Transverse colon (tissue), 4 donors: ENCODE data around the gene ANLN. TPM values are rescaled to one million over a fixed set of nuclear protein-coding genes. Genes with fewer than 3 reads are reported as not detected.

Experiments
- DNase-seq: peaks from one replicate; pipeline ENCODE4 v3.0.0-alpha.2; 2019
- H3K27ac ChIP-seq, 4 donors: fragments of 200-600 bp; sonication (generic); 2 replicates each; pipeline ENCODE4 v1.5.1; 2016 to 2018; ENCODE audit warnings: inconsistent platforms in 4 of 4
- H3K27me3 ChIP-seq: fragments of 200-600 bp; sonication (generic); 2 replicates; pipeline ENCODE4 v1.5.1; 2017; ENCODE audit warnings: inconsistent platforms
- H3K36me3 ChIP-seq, 4 donors: fragments of 200-600 bp; sonication (generic); 2 replicates each; pipeline ENCODE4 v1.5.1; 2017 to 2019; ENCODE audit warnings: inconsistent platforms in 4 of 4
- H3K4me1 ChIP-seq, 4 donors: fragments of 200-600 bp; sonication (generic); 2 replicates each; pipeline ENCODE4 v1.5.1; 2017 to 2020; ENCODE audit warnings: inconsistent platforms in 4 of 4
- H3K4me3 ChIP-seq, 4 donors: fragments of 200-600 bp; sonication (generic); 1 replicate in 1 of 4; 2 replicates in 3 of 4; pipeline versions ENCODE4 v1.5.1 to v1.6.1; 2017 to 2019; ENCODE audit warnings: inconsistent platforms in 4 of 4
- H3K9me3 ChIP-seq, 2 donors: fragments of 200-600 bp; sonication (generic); 2 replicates each; pipeline ENCODE4 v1.5.1; 2017 to 2019; ENCODE audit warnings: inconsistent platforms in 2 of 2
- EP300 ChIP-seq: sonication (generic); formaldehyde crosslinking; IDR thresholded peaks from one replicate; pipeline ENCODE4 v1.6.1; 2017; ENCODE audit warnings: antibody characterized with exemption, low read depth
- POLR2A ChIP-seq: fragments of 450-650 bp; IDR thresholded peaks from one replicate; pipeline ENCODE4 v1.6.1; 2016; ENCODE audit warnings: antibody characterized with exemption, mild to moderate bottlenecking, moderate library complexity
- POLR2AphosphoS5 ChIP-seq, 3 donors: sonication (generic); formaldehyde crosslinking; IDR thresholded peaks; one replicate each; pipeline ENCODE4 v1.6.1; 2016; ENCODE audit warnings: antibody characterized with exemption in 3 of 3
- WGBS, 2 donors: methylation state at CpG; one replicate each; pipeline ENCODE4 v1.1.5; 2018; ENCODE audit warnings: low coverage in 1 of 2; 5-methylcytosine and 5-hydroxymethylcytosine counted together
- in situ Hi-C, 4 donors: fragments of 200-750 bp; cut with MboI; loops; one replicate each; pipeline versions ENCODE4 v1.15.0 to v1.15.1; 2017; ENCODE audit warnings: low sequenced_read_pairs in 3 of 4, low pct_ligation_motif_present in 1 of 4, low pct_unique_long_range_greater_than_20kb in 1 of 4
- intact Hi-C: fragments of 100-400 bp; cut with DNase I; formaldehyde crosslinking; loops from one replicate; pipeline ENCODE4 v1.15.1; 2023; ENCODE audit warnings: low total_unique reads
- total RNA-seq, 4 donors: library from RNA; depleted of rRNA; stranded (reverse); fragments of >200 nt; gene quantifications; one replicate each; pipeline ENCODE4 v1.1.0, GENCODE V29; 2016
- TF ChIP-seq, protein P1 (sequence below), 5 experiments: fragments of 200-600 bp in 3 of 5; fragments of 450-650 bp in 2 of 5; sonication (generic) in 3 of 5; IDR thresholded peaks; 1 replicate in 2 of 5; 2 replicates in 3 of 5; pipeline ENCODE4 v1.5.1; 2016 to 2017; ENCODE audit warnings: antibody characterized with exemption in 5 of 5, inconsistent platforms in 3 of 5, mild to moderate bottlenecking in 2 of 5, moderate library complexity in 1 of 5

Gene ANLN
- total RNA-seq, 4 donors from 2014 or later, result 0.37 to 97.1 (median 5.7) TPM

DNA sequence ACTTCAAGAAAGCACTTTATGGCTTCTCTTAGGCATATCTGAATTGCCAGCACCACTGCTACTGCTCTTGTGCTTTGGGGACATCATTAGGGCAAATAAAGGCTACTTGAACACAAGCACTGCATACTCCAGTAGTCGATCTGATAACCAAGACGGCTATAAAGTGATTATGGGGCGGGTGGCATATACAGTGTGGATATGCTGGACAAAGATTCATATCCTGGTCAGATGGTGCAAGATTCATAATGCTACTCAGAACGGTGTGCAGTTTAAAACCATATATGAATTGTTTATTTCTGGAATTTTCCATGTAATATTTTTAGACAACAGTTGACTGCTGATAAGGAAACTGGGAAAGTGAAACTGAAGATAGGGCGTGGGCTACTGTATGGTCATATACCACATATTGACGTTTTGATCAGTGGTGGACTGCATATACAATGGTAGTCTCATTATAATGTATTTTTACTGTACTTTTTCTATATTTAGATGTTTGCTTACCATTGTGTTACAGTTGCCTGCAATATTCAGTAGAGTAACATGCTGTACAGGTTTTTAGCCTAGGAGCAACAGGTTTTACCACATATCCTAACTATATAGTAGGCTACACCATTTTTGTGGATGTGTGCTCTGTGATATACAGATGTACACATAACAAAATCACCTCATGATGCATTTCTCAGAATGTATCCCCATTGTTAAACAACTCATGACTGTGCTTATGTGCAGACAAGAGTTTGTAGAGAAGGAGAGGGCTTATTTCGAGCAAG lies 15.2 kb downstream of the ANLN start:
- H3K36me3 ChIP-seq, result no peaks in the 10 kb centered on the region
- H3K27ac ChIP-seq, result peak overlapping the region; percentile 3 to 46 (median 32)
- H3K27me3 ChIP-seq, result no peaks in the 10 kb centered on the region
- no peaks in the 10 kb centered on the region for H3K9me3 ChIP-seq
- TF ChIP-seq, protein P1, sequence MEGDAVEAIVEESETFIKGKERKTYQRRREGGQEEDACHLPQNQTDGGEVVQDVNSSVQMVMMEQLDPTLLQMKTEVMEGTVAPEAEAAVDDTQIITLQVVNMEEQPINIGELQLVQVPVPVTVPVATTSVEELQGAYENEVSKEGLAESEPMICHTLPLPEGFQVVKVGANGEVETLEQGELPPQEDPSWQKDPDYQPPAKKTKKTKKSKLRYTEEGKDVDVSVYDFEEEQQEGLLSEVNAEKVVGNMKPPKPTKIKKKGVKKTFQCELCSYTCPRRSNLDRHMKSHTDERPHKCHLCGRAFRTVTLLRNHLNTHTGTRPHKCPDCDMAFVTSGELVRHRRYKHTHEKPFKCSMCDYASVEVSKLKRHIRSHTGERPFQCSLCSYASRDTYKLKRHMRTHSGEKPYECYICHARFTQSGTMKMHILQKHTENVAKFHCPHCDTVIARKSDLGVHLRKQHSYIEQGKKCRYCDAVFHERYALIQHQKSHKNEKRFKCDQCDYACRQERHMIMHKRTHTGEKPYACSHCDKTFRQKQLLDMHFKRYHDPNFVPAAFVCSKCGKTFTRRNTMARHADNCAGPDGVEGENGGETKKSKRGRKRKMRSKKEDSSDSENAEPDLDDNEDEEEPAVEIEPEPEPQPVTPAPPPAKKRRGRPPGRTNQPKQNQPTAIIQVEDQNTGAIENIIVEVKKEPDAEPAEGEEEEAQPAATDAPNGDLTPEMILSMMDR (IDR thresholded peaks at IDR 0.05), result no peak
- TF ChIP-seq EP300 (no peak), POLR2A (no peak), POLR2AphosphoS5 (IDR thresholded peaks at IDR 0.05) (no peak)
- intact Hi-C loops, result no loop called here
- in situ Hi-C loops, result no loop called here
- WGBS, 2 donors, result 65 to 80% methylated on average over 5 to 7 of the region's 7 CpGs
- peak overlapping the region in 1 of 4 donors; percentile 8 for H3K4me3 ChIP-seq
- no peak for DNase-seq
- H3K4me1 ChIP-seq, result peaks cover 0 to 19% (median 2%) of the 10 kb centered on the region in 4 donors

GRCh38 chr7:36405409-36405803 lies 15.7 kb downstream of the ANLN start:
- intact Hi-C loops, result no loop called here
- no peaks in the 10 kb centered on the region for H3K27me3 ChIP-seq
- 97 to 100% methylated on average over 1 of the region's 1 CpG for WGBS, 2 donors
- DNase-seq, result no peak
- TF ChIP-seq EP300 (no peak), POLR2AphosphoS5 (IDR thresholded peaks at IDR 0.05) (no peak), POLR2A (no peak)
- TF ChIP-seq, protein P1 (IDR thresholded peaks at IDR 0.05), result no peak
- H3K27ac ChIP-seq, result peak overlapping the region; percentile 3 to 46 (median 32)
- no peaks in the 10 kb centered on the region for H3K9me3 ChIP-seq
- peaks cover 0 to 19% (median 2%) of the 10 kb centered on the region in 4 donors for H3K4me1 ChIP-seq
- in situ Hi-C loops, result no loop called here
- H3K36me3 ChIP-seq, result no peaks in the 10 kb centered on the region
- no peak overlapping the region for H3K4me3 ChIP-seq

DNA sequence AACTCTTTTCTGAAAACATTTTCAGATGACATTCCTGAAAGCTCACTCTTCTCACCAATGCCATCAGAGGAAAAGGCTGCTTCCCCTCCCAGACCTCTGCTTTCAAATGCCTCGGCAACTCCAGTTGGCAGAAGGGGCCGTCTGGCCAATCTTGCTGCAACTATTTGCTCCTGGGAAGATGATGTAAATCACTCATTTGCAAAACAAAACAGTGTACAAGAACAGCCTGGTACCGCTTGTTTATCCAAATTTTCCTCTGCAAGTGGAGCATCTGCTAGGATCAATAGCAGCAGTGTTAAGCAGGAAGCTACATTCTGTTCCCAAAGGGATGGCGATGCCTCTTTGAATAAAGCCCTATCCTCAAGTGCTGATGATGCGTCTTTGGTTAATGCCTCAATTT lies 16.5 kb downstream of the ANLN start:
- no peaks in the 10 kb centered on the region for H3K27me3 ChIP-seq
- no peak for DNase-seq
- no peaks in the 10 kb centered on the region for H3K9me3 ChIP-seq
- H3K27ac ChIP-seq, result no peak overlapping the region
- TF ChIP-seq POLR2A (no peak), EP300 (no peak), POLR2AphosphoS5 (IDR thresholded peaks at IDR 0.05) (no peak)
- TF ChIP-seq, protein P1 (IDR thresholded peaks at IDR 0.05), result no peak
- peaks cover 0 to 19% (median 2%) of the 10 kb centered on the region in 4 donors for H3K4me1 ChIP-seq
- H3K36me3 ChIP-seq, result no peaks in the 10 kb centered on the region
- intact Hi-C loops (no loop called here), in situ Hi-C loops (no loop called here)
- no peak overlapping the region for H3K4me3 ChIP-seq
- WGBS, 2 donors, result 95 to 96% methylated on average over 4 to 5 of the region's 5 CpGs

DNA sequence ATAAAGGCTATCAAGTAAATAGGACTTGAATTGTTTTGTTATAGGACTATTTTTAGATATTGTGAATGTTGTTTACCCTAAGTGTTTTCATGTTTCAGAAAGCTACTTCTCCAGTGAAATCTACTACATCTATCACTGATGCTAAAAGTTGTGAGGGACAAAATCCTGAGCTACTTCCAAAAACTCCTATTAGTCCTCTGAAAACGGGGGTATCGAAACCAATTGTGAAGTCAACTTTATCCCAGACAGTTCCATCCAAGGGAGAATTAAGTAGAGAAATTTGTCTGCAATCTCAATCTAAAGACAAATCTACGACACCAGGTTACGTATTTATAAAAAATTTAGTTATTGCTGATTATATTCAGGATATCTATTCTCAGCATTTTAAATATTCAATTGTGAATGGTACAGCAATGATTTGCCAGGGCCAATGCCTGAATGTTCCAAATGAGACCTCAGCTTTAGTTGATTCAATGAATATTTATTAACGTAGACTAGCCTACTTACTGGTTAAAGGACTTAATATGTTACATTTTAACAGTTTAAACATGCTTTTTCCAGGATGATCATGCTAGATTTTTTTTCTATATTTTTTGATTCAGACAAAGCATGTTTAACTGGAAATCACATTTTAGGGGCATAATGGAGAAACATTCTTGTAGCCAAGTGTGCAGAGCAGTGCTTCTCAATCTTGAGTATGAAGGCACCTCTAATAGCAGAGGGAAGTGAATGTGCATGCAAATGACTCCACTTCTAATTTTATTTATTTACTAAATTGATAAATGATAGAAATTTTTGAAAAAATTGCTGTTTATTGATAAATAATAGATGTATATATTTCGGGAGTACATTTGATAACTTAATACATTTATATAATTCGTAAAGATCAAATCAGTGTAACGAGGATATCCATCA lies 18.2 kb downstream of the ANLN start:
- DNase-seq, result no peak
- peaks cover 0 to 19% (median 2%) of the 10 kb centered on the region in 4 donors for H3K4me1 ChIP-seq
- no peaks in the 10 kb centered on the region for H3K27me3 ChIP-seq
- intact Hi-C loops (no loop called here), in situ Hi-C loops (no loop called here)
- WGBS, 2 donors, result 96 to 98% methylated on average over 8 of the region's 8 CpGs
- no peak for TF ChIP-seq EP300
- TF ChIP-seq, protein P1 (IDR thresholded peaks at IDR 0.05), result no peak
- no peak for TF ChIP-seq POLR2AphosphoS5 (IDR thresholded peaks at IDR 0.05)
- TF ChIP-seq POLR2A, result no peak
- H3K27ac ChIP-seq, result no peak overlapping the region
- no peaks in the 10 kb centered on the region for H3K36me3 ChIP-seq
- no peaks in the 10 kb centered on the region for H3K9me3 ChIP-seq
- H3K4me3 ChIP-seq, result no peak overlapping the region
